GM12872 (cell line): ENCODE data around the gene TMEM125.

Experiments used
- TF ChIP-seq, protein P1 (sequence below): IDR thresholded peaks from 3 replicates; pipeline ENCODE4 v1.5.1; 2011; ENCODE audit warnings: low read depth, mild to moderate bottlenecking, low read length, moderate library complexity; ENCODE audit not compliant: insufficient read depth

TMEM125 gene

DNA sequence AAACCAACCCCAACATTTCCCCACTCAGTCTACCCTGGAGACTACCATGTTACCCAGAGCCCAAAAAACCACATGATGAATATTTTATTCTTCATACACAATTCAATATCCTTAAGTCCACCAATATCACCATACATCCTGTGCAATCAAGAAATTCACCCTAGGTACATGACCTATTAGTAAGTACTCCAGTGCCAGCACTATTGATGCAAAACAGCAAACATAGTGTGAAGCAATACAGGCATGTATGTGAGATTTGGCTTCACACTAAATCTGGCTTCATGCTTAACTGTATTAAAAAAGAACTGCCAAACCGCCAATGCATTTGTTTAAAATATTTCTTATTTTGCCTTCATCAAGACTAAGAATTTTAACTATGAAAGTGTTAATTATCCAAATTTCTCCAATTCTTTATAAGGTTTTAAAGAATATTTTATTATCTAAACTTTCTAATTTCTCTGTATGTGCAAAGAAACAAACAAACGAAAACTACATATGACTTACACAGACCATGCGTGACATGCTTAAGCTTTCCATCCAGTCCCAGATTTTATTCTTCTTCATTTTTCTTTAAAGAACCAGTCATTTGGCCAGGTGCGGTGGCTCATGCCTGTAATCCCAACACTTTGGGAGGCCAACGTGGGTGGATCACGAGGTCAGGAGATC is 22.4 kb upstream of the TMEM125 start:
- TF ChIP-seq, protein P1, sequence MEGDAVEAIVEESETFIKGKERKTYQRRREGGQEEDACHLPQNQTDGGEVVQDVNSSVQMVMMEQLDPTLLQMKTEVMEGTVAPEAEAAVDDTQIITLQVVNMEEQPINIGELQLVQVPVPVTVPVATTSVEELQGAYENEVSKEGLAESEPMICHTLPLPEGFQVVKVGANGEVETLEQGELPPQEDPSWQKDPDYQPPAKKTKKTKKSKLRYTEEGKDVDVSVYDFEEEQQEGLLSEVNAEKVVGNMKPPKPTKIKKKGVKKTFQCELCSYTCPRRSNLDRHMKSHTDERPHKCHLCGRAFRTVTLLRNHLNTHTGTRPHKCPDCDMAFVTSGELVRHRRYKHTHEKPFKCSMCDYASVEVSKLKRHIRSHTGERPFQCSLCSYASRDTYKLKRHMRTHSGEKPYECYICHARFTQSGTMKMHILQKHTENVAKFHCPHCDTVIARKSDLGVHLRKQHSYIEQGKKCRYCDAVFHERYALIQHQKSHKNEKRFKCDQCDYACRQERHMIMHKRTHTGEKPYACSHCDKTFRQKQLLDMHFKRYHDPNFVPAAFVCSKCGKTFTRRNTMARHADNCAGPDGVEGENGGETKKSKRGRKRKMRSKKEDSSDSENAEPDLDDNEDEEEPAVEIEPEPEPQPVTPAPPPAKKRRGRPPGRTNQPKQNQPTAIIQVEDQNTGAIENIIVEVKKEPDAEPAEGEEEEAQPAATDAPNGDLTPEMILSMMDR: no peak

DNA sequence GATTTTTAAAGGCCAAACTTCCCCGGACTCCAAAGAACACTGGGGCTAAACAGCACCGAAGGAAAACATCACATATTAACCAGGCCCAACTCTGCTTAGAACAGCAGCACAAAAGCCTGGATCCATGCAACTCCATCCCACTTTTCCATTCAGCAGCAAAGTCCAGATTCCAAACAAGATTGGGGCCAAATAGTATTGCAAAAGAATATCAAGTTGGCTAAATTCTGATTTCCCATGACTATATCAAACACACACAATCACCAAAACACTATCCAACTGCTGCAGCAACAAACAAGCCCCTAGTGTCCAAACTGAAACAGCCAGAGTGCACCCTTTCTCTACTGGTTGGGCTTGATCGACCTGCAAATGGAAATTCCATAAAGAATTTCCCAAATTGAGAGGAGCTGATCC is 19.4 kb upstream of the TMEM125 start:
- TF ChIP-seq, protein P1: no peak

DNA sequence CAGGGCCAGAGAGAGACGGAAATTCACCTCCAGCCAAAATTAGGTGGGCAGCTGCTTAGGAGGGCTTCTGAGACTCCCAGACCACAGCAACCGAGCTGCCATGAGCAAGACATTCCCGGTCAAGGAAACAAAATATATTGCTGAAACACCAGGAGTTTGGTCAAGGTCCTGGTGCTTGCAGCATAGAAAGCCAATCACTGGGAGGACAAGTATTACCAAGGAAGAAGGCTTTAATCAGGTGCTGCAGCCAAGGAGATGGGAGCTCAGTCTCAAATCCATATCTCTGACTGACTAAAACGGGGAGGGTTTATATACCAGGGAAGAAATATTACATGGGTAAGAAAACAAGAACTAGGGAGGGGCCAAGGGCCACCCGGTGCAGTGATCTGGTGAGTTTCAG is 18.8 kb upstream of the TMEM125 start:
- TF ChIP-seq, protein P1: no peak

DNA sequence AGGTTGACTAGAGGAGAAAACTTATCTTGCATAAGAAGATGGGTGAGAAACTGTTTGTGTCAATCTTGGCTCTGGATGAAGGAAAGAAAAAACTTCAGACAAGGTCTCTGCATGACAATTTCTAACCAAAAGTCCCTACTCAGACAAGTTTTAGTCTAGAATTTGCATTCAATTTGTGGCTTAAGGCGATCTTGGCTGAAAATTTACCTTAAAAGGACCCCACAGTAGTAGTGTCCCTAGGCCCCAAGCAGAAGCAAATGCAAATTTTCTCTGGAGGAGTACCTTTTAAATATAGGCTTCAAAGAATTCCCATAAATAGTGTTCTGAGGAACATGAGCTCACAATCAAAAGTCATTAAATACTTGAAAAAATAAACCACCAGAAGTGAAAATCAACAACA is 17.6 kb upstream of the TMEM125 start:
- TF ChIP-seq, protein P1: no peak

DNA sequence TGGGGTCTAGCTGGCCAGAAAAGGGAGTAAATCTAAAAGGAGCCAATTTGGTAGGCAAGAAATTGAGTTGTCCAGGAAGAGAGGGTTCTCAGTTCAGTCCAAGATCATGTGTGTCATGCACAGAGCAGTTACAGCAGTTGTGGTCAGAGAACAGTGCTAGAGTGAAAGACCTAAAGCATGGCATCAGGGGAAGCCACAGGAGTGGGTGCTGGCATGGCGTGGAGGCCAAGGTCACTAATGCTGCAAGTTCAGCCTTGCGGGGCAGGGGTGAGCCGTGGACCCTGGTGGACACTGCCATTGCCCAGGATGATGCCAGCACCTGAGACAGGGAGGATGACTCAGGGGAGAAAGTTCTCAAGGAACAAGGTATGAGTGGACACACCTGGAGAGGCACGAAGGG is 16.6 kb upstream of the TMEM125 start:
- TF ChIP-seq, protein P1: no peak

DNA sequence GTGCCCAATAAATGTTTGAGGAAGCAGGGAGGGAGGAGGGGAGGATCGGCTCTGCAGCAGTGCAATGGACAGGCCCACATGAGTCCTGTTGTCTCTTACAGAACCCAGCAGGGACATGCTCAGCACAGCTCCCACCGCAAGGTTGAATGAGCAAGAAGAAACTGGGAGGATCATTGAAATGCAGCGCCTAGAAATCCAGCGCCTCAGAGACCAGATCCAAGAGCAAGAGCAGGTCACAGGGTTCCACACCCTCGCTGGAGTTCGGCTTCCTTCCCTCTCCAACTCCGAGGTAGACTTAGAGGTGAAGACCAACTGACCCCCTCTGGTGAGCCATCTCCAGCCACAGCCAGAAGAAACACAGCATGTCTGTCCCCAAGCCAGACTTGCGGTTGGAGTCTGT is 15.9 kb upstream of the TMEM125 start:
- TF ChIP-seq, protein P1: no peak

DNA sequence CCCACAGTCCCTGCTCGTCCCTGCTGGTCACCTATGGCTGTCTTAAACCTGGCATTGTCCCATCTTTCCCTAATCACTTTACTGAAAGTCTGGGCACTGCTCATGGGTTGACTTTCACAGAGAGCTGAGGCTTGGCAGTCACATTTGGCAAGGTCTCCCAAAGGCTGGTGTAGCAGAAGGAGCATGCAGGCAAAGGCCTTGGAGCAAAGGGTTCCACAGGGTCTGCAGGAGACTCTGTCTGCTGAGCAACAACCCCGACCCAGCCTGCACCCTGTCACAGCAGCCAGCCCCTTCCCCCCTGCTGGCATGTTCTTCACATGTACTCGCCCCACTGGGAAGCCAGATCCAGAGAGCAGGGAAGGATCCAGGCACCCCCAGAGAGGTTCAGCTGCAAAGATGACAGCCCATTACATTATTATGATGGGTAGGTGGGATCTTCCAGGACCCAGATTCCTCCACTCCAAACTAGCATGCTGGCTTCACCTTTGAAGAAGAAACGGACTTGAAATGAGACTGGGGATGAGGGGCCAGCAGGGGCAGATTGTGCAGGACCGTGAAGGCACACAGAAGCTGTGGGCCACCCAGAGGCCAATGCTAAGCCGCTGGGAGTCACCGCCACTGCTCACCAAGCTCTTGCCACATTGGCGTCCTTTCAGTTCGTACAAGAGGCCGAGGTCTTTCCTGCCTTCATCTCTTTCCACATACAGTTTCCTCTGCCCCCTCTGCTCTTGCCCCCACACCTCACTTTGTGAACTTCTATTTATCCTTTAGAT is 14.2 kb upstream of the TMEM125 start:
- TF ChIP-seq, protein P1: no peak
